ENCODE data around the gene FLYWCH1. TPM values are rescaled to one million over a fixed set of nuclear protein-coding genes. Genes with fewer than 3 reads are reported as not detected.

FLYWCH1 gene
- total RNA-seq, 4 donors from 2014 or later, result 30.1 to 67.4 (median 46.8) TPM

GRCh38 chr16:3000540-3000939 lies 88.8 kb downstream of the FLYWCH1 start:
- no peak for DNase-seq
- no peaks in the 10 kb centered on the region for H3K27me3 ChIP-seq
- no peaks in the 10 kb centered on the region for H3K36me3 ChIP-seq
- no peak overlapping the region for H3K27ac ChIP-seq
- no peak for TF ChIP-seq CTCF (IDR thresholded peaks at IDR 0.05)
- TF ChIP-seq POLR2A (IDR thresholded peaks at IDR 0.05), result no peak
- H3K9me3 ChIP-seq, result no peaks in the 10 kb centered on the region
- H3K4me3 ChIP-seq, result no peak overlapping the region
- H3K4me1 ChIP-seq, result peaks cover 0 to 4% (median 0%) of the 10 kb centered on the region in 4 donors

Small RNA genes within 50 kb of the gene (small RNA-seq; reads per million reads assigned to genes)
- gene LINC00514, result 0 reads per million in 2 donors

Other genes with a start within 250 kb of the FLYWCH1 start
- 10 to 100 TPM; 23.1 to 85.6 (median 56.4) TPM for gene KCTD5, start 229.4 kb upstream of the FLYWCH1 start, total RNA-seq
- 1 to 10 TPM in 2 of 4 donors, not detected in 2; 1.2 TPM for gene PRSS27, start 191.7 kb upstream of the FLYWCH1 start, total RNA-seq
- gene SRRM2, start 159.3 kb upstream of the FLYWCH1 start, total RNA-seq, result 1,000 to 10,000 TPM in 3 of 4 donors, 100 to 1,000 TPM in 1; 683 to 3,742 (median 1,673) TPM
- gene ELOB, start 134.7 kb upstream of the FLYWCH1 start, total RNA-seq, result 100 to 1,000 TPM in 3 of 4 donors, 10 to 100 TPM in 1; 66.8 to 243 (median 220) TPM
- gene PRSS33, start 124.4 kb upstream of the FLYWCH1 start, total RNA-seq, result not detected
- gene PRSS41, start 113.5 kb upstream of the FLYWCH1 start, total RNA-seq, result not detected
- under 1 TPM in 1 of 4 donors, not detected in 3; 0.88 TPM for gene PRSS21, start 94.7 kb upstream of the FLYWCH1 start, total RNA-seq
- gene ZG16B, start 81.6 kb upstream of the FLYWCH1 start, total RNA-seq, result 10 to 100 TPM in 1 of 4 donors, 1 to 10 TPM in 3; 2.5 to 13.0 (median 5.5) TPM
- 1 to 10 TPM in 3 of 4 donors, not detected in 1; 1.4 to 1.9 (median 1.8) TPM for gene PRSS22, start 53.8 kb upstream of the FLYWCH1 start, total RNA-seq
- gene FLYWCH2, start 28.7 kb upstream of the FLYWCH1 start, total RNA-seq, result 10 to 100 TPM; 40.8 to 61.3 (median 53.1) TPM
- 1 to 10 TPM in 1 of 4 donors, under 1 TPM in 1, not detected in 2; 0.40 to 1.6 TPM for gene KREMEN2, start 52.3 kb downstream of the FLYWCH1 start, total RNA-seq
- gene PAQR4, start 57.4 kb downstream of the FLYWCH1 start, total RNA-seq, result 10 to 100 TPM in 1 of 4 donors, 1 to 10 TPM in 3; 6.3 to 13.2 (median 9.2) TPM
- gene PKMYT1, start 68.5 kb downstream of the FLYWCH1 start, total RNA-seq, result 10 to 100 TPM in 1 of 4 donors, 1 to 10 TPM in 3; 4.3 to 23.9 (median 6.0) TPM
- 1 to 10 TPM in 3 of 4 donors, under 1 TPM in 1; 0.76 to 2.5 (median 1.2) TPM for gene CLDN9, start 101.0 kb downstream of the FLYWCH1 start, total RNA-seq
- gene CLDN6, start 106.3 kb downstream of the FLYWCH1 start, total RNA-seq, result not detected
- 10 to 100 TPM in 3 of 4 donors, 1 to 10 TPM in 1; 4.1 to 56.4 (median 39.8) TPM for gene TNFRSF12A, start 108.4 kb downstream of the FLYWCH1 start, total RNA-seq
- 10 to 100 TPM; 14.0 to 38.0 (median 34.1) TPM for gene HCFC1R1, start 112.0 kb downstream of the FLYWCH1 start, total RNA-seq
- gene THOC6, start 112.1 kb downstream of the FLYWCH1 start, total RNA-seq, result 10 to 100 TPM in 3 of 4 donors, 1 to 10 TPM in 1; 9.6 to 64.4 (median 27.1) TPM
- gene BICDL2, start 125.0 kb downstream of the FLYWCH1 start, total RNA-seq, result 100 to 1,000 TPM in 2 of 4 donors, 10 to 100 TPM in 2; 44.6 to 126 (median 93.8) TPM
- 1 to 10 TPM in 3 of 4 donors, not detected in 1; 1.4 to 3.3 (median 2.4) TPM for gene MMP25, start 134.6 kb downstream of the FLYWCH1 start, total RNA-seq
- 100 to 1,000 TPM in 3 of 4 donors, 10 to 100 TPM in 1; 93.3 to 676 (median 590) TPM for gene IL32, start 153.7 kb downstream of the FLYWCH1 start, total RNA-seq
- not detected for gene ZSCAN10, start 187.4 kb downstream of the FLYWCH1 start, total RNA-seq
- 10 to 100 TPM in 3 of 4 donors, 1 to 10 TPM in 1; 5.0 to 24.6 (median 16.2) TPM for gene ZNF205, start 200.7 kb downstream of the FLYWCH1 start, total RNA-seq
- gene ZNF213, start 223.1 kb downstream of the FLYWCH1 start, total RNA-seq, result 10 to 100 TPM; 14.9 to 40.6 (median 18.4) TPM

All from Peyer's patch (tissue), 4 donors.